Stomach (tissue), 4 donors: ENCODE data around the gene NCOR1.

ENCODE experiments used
- CTCF ChIP-seq, 7 experiments: fragments of 450-650 bp in 4 of 7; fragments of 200-600 bp in 3 of 7; sonication (generic) in 3 of 7; IDR thresholded peaks; one replicate each; pipeline ENCODE4 v1.5.1; 2016 to 2019; ENCODE audit warnings: antibody characterized with exemption in 7 of 7, control low read depth in 2 of 7, mild to moderate bottlenecking in 1 of 7
- EP300 ChIP-seq: sonication (generic); formaldehyde crosslinking; IDR thresholded peaks from one replicate; pipeline ENCODE4 v1.6.1; 2017; ENCODE audit warnings: antibody characterized with exemption

- no peak for TF ChIP-seq CTCF (IDR thresholded peaks at IDR 0.05)
- TF ChIP-seq EP300 = no peak
These were observed 215.1 kb downstream of the NCOR1 start for GRCh38 chr17:15999974-16000827.
